T-helper 2 cell treated with Interferon-gamma antibody and Interleukin-4, amounts not matched to agents 100 ng/mL and 5 ng/mL, for 36 hours (primary cell): Measurements from ENCODE around the gene ARID5B. TPM values are rescaled to one million over a fixed set of nuclear protein-coding genes. Genes with fewer than 3 reads are reported as not detected.

Experiments
- intact Hi-C: fragments of 100-400 bp; cut with micrococcal nuclease; formaldehyde crosslinking; loops from one replicate; pipeline ENCODE4 v1.15.1; 2023
- total RNA-seq: library from RNA; stranded (reverse); gene quantifications from 2 replicates; pipeline ENCODE4 v1.2.3, GENCODE V29; 2022

Gene ARID5B
- total RNA-seq, 1 donor from 2014 or later: 30.9 TPM

GRCh38 chr10:61931620-61932332 is 30.3 kb downstream of the ARID5B start:
- intact Hi-C loops: no loop called here

GRCh38 chr10:61933859-61934555 is 32.5 kb downstream of the ARID5B start:
- intact Hi-C loops: loop anchor here (1.0 kb wide), 1 partner anchor 30 kb away; no protein-coding TSS in a partner anchor

- intact Hi-C loops: no loop called here
Observed at GRCh38 chr10:61935077-61935476, 33.6 kb downstream of the ARID5B start.

GRCh38 chr10:61936770-61937169 is 35.3 kb downstream of the ARID5B start:
- intact Hi-C loops: no loop called here

GRCh38 chr10:61937631-61938351 is 36.3 kb downstream of the ARID5B start:
- intact Hi-C loops: loop anchor here (2.0 kb wide), 1 partner anchor 245 kb away; no protein-coding TSS in a partner anchor

- intact Hi-C loops: loop anchor here (2.0 to 5.0 kb wide), 2 partner anchors 243 to 587 kb away; no protein-coding TSS in a partner anchor
Observed at GRCh38 chr10:61939902-61940301, 38.4 kb downstream of the ARID5B start.

GRCh38 chr10:61941202-61941681 is 39.7 kb downstream of the ARID5B start:
- intact Hi-C loops: loop anchor here (5.0 kb wide), 1 partner anchor 586 kb away; no protein-coding TSS in a partner anchor

- intact Hi-C loops: loop anchor here (1.0 to 5.0 kb wide), 6 partner anchors 40 to 584 kb away; no protein-coding TSS in a partner anchor
Observed at GRCh38 chr10:61942604-61943461, 41.3 kb downstream of the ARID5B start.

- intact Hi-C loops: loop anchor here (1.0 to 5.0 kb wide), 6 partner anchors 41 to 583 kb away; no protein-coding TSS in a partner anchor
Observed at GRCh38 chr10:61943674-61944378, 42.3 kb downstream of the ARID5B start.

GRCh38 chr10:61944410-61945147 is 43.1 kb downstream of the ARID5B start:
- intact Hi-C loops: loop anchor here (5.0 kb wide), 1 partner anchor 583 kb away; no protein-coding TSS in a partner anchor

GRCh38 chr10:61949687-61950086 is 48.2 kb downstream of the ARID5B start:
- intact Hi-C loops: no loop called here

- intact Hi-C loops: no loop called here
Observed at GRCh38 chr10:61950449-61951143, 49.1 kb downstream of the ARID5B start.

- intact Hi-C loops: no loop called here
Observed at GRCh38 chr10:61951144-61951483, 49.6 kb downstream of the ARID5B start.

- intact Hi-C loops: no loop called here
Observed at GRCh38 chr10:61952028-61952674, 50.7 kb downstream of the ARID5B start.

- intact Hi-C loops: no loop called here
Observed at GRCh38 chr10:61953183-61953582, 51.7 kb downstream of the ARID5B start.

- intact Hi-C loops: no loop called here
Observed at GRCh38 chr10:61957806-61958205, 56.3 kb downstream of the ARID5B start.

GRCh38 chr10:61958311-61958710 is 56.8 kb downstream of the ARID5B start:
- intact Hi-C loops: no loop called here

- intact Hi-C loops: no loop called here
Observed at GRCh38 chr10:61958805-61959204, 57.3 kb downstream of the ARID5B start.
